Progenitor cell of endocrine pancreas (in vitro differentiated cells): ENCODE results near the gene RHOH. TPM values are rescaled to one million over a fixed set of nuclear protein-coding genes. Genes with fewer than 3 reads are reported as not detected.
A peak's percentile ranks its signal among the peaks of the same experiment; 100 is the strongest.

Experiments
- DNase-seq: peaks from one replicate; pipeline ENCODE4 v3.0.0; 2021; ENCODE audit warnings: low spot score; ENCODE audit not compliant: unreplicated experiment
- H3K27ac Mint-ChIP-seq: 2 replicates; pipeline ENCODE4 v1.8.0; 2021; ENCODE audit warnings: mild to moderate bottlenecking, moderate library complexity, mixed read lengths
- H3K27me3 Mint-ChIP-seq: 2 replicates; pipeline ENCODE4 v1.8.0; 2021; ENCODE audit warnings: mixed read lengths
- H3K36me3 Mint-ChIP-seq: 2 replicates; pipeline ENCODE4 v1.8.0; 2022; ENCODE audit warnings: mixed read lengths; ENCODE audit not compliant: insufficient read depth
- H3K4me1 Mint-ChIP-seq: 2 replicates; pipeline ENCODE4 v1.8.0; 2021; ENCODE audit warnings: low read depth, mixed read lengths
- H3K4me3 Mint-ChIP-seq: 2 replicates; pipeline ENCODE4 v1.8.0; 2021; ENCODE audit warnings: low read depth, mild to moderate bottlenecking, moderate library complexity, mixed read lengths
- H3K9me3 Mint-ChIP-seq: 2 replicates; pipeline ENCODE4 v1.8.0; 2021; ENCODE audit warnings: low read depth, mixed read lengths
- CTCF ChIP-seq: fragments of 200-600 bp; sonication (generic); IDR thresholded peaks from one replicate; pipeline ENCODE4 v1.5.0; 2021; ENCODE audit warnings: antibody characterized with exemption, mild to moderate bottlenecking; ENCODE audit not compliant: unreplicated experiment
- total RNA-seq: library from RNA; stranded (reverse); gene quantifications from 2 replicates; pipeline ENCODE4 v1.2.1, GENCODE V29; 2021

The RHOH gene
- total RNA-seq, 1 donor from 2014 or later: 4.5 TPM

GRCh38 chr4:40232610-40233009 lies 35.8 kb downstream of the RHOH start:
- Mint-ChIP-seq H3K4me1 (no peaks in the 10 kb centered on the region), H3K27me3 (no peaks in the 10 kb centered on the region), H3K9me3 (no peaks in the 10 kb centered on the region), H3K4me3 (no peak overlapping the region), H3K36me3 (no peaks in the 10 kb centered on the region), H3K27ac (no peak overlapping the region)
- no peak for TF ChIP-seq CTCF
- no peak for DNase-seq

GRCh38 chr4:40233227-40233626 lies 36.4 kb downstream of the RHOH start:
- Mint-ChIP-seq H3K27ac (no peak overlapping the region), H3K9me3 (no peaks in the 10 kb centered on the region), H3K4me3 (no peak overlapping the region), H3K4me1 (no peaks in the 10 kb centered on the region), H3K27me3 (no peaks in the 10 kb centered on the region), H3K36me3 (no peaks in the 10 kb centered on the region)
- no peak for DNase-seq
- TF ChIP-seq CTCF: no peak

GRCh38 chr4:40234519-40235039 lies 37.7 kb downstream of the RHOH start:
- peak overlapping the region; percentile 14 for H3K27ac Mint-ChIP-seq

GRCh38 chr4:40238008-40238699 lies 41.3 kb downstream of the RHOH start:
- Mint-ChIP-seq H3K4me3 (no peak overlapping the region), H3K36me3 (no peaks in the 10 kb centered on the region), H3K27ac (no peak overlapping the region), H3K27me3 (no peaks in the 10 kb centered on the region), H3K4me1 (no peaks in the 10 kb centered on the region), H3K9me3 (no peaks in the 10 kb centered on the region)
- no peak for TF ChIP-seq CTCF
- no peak for DNase-seq

More at GRCh38 chr4:40234519-40235039, 37.7 kb downstream of the RHOH start:
- no peak for DNase-seq
- Mint-ChIP-seq H3K9me3 (no peaks in the 10 kb centered on the region), H3K4me1 (no peaks in the 10 kb centered on the region), H3K4me3 (no peak overlapping the region), H3K36me3 (no peaks in the 10 kb centered on the region), H3K27me3 (no peaks in the 10 kb centered on the region)
- TF ChIP-seq CTCF: no peak

- H3K27me3 Mint-ChIP-seq: no peaks in the 10 kb centered on the region
- H3K36me3 Mint-ChIP-seq: no peaks in the 10 kb centered on the region
- no peak overlapping the region for H3K4me3 Mint-ChIP-seq
- no peak overlapping the region for H3K27ac Mint-ChIP-seq
- no peaks in the 10 kb centered on the region for H3K9me3 Mint-ChIP-seq
- no peaks in the 10 kb centered on the region for H3K4me1 Mint-ChIP-seq
- no peak for DNase-seq
- no peak for TF ChIP-seq CTCF
Measured at GRCh38 chr4:40238700-40239548, 42.1 kb downstream of the RHOH start.
